WTC11 (cell line): Measurements from ENCODE around the gene UMAD1. TPM values are rescaled to one million over a fixed set of nuclear protein-coding genes. Genes with fewer than 3 reads are reported as not detected.

ENCODE experiments used
- ATAC-seq: fragments of 200-7000 bp; cut with Tn5 transposase; 2 replicates; pipeline ENCODE4 v1.10.0; 2021; ENCODE audit warnings: mild to moderate bottlenecking, moderate library complexity
- CTCF ChIA-PET: fragments of 300-600 bp; sonication (Branson Sonifier 250); formaldehyde crosslinking; loops from one replicate; lab custom pipeline; 2021; ENCODE audit warnings: antibody characterized with exemption; lab: Charles Lee
- POLR2A ChIA-PET: fragments of 350-600 bp; sonication (Branson Sonifier 250); formaldehyde crosslinking; loops from one replicate; lab custom pipeline; 2021; ENCODE audit warnings: antibody characterized with exemption; lab: Charles Lee
- DNase-seq: peaks from one replicate; pipeline ENCODE4 v3.0.0; 2021; ENCODE audit warnings: low spot score
- H3K27ac Mint-ChIP-seq: 2 replicates; pipeline ENCODE4 v1.8.0; 2021; ENCODE audit warnings: mixed read lengths
- H3K27me3 Mint-ChIP-seq: 2 replicates; pipeline ENCODE4 v1.8.0; 2021; ENCODE audit warnings: low read depth, mild to moderate bottlenecking, moderate library complexity, mixed read lengths
- H3K36me3 Mint-ChIP-seq: 2 replicates; pipeline ENCODE4 v1.8.0; 2021; ENCODE audit warnings: mixed read lengths
- H3K4me1 Mint-ChIP-seq: 2 replicates; pipeline ENCODE4 v1.8.0; 2022; ENCODE audit warnings: mixed read lengths
- H3K4me3 Mint-ChIP-seq: 2 replicates; pipeline ENCODE4 v1.8.0; 2021; ENCODE audit warnings: mild to moderate bottlenecking, moderate library complexity, mixed read lengths
- H3K9me3 Mint-ChIP-seq: 2 replicates; pipeline ENCODE4 v1.8.0; 2021; ENCODE audit warnings: mixed read lengths
- IRF2 ChIP-seq: sonication (generic); formaldehyde crosslinking; IDR thresholded peaks from 2 replicates; pipeline ENCODE4 v1.8.0; 2022; ENCODE audit warnings: low read depth, missing genetic modification reagents, borderline replicate concordance
- JUN ChIP-seq: sonication (generic); formaldehyde crosslinking; IDR thresholded peaks from 2 replicates; pipeline ENCODE4 v1.8.0; 2023; ENCODE audit warnings: mild to moderate bottlenecking, missing genetic modification reagents
- NFYB ChIP-seq: sonication (generic); formaldehyde crosslinking; conservative IDR thresholded peaks from 2 replicates; pipeline ENCODE4 v1.8.0; 2022; ENCODE audit warnings: low read depth, missing genetic modification reagents
- NR1H2 ChIP-seq: sonication (generic); formaldehyde crosslinking; IDR thresholded peaks from 2 replicates; pipeline ENCODE4 v1.9.0; 2021; ENCODE audit warnings: mild to moderate bottlenecking, moderate library complexity, missing genetic modification reagents
- OVOL2 ChIP-seq: fragments of 250-450 bp; sonication (Bioruptor Pico); IDR thresholded peaks from 2 replicates; pipeline ENCODE4 v1.9.0; 2021; ENCODE audit warnings: mild to moderate bottlenecking, borderline replicate concordance
- SP1 ChIP-seq: sonication (generic); formaldehyde crosslinking; conservative IDR thresholded peaks from 2 replicates; pipeline ENCODE4 v1.8.1; 2022; ENCODE audit warnings: missing genetic modification reagents
- ZNF121 ChIP-seq: sonication (generic); formaldehyde crosslinking; IDR thresholded peaks from 2 replicates; pipeline ENCODE4 v1.8.0; 2023; ENCODE audit warnings: missing genetic modification reagents
- ZNF138 ChIP-seq: sonication (generic); formaldehyde crosslinking; conservative IDR thresholded peaks from 2 replicates; pipeline ENCODE4 v1.8.1; 2022; ENCODE audit warnings: mild to moderate bottlenecking, moderate library complexity, missing genetic modification reagents
- total RNA-seq: library from RNA; stranded (reverse); gene quantifications from 3 replicates; pipeline ENCODE4 v1.2.3, GENCODE V29; 2021
- TF ChIP-seq, protein P1 (sequence below): sonication (generic); formaldehyde crosslinking; IDR thresholded peaks from 2 replicates; pipeline ENCODE4 v1.8.0; 2022; ENCODE audit warnings: mild to moderate bottlenecking, missing genetic modification reagents
- TF ChIP-seq, protein P2 (sequence below): sonication (generic); formaldehyde crosslinking; IDR thresholded peaks from 2 replicates; pipeline ENCODE4 v1.8.1; 2023; ENCODE audit warnings: mild to moderate bottlenecking, missing genetic modification reagents, borderline replicate concordance
- TF ChIP-seq, protein P3 (sequence below): sonication (generic); formaldehyde crosslinking; conservative IDR thresholded peaks from 2 replicates; pipeline ENCODE4 v1.8.1; 2023; ENCODE audit warnings: mild to moderate bottlenecking, low read depth, missing genetic modification reagents, moderate library complexity
- TF ChIP-seq, protein P4 (sequence below): sonication (generic); formaldehyde crosslinking; IDR thresholded peaks from 2 replicates; pipeline ENCODE4 v1.8.0; 2023; ENCODE audit warnings: missing genetic modification reagents, mild to moderate bottlenecking, borderline replicate concordance
- TF ChIP-seq, protein P5 (sequence below): fragments of 250-450 bp; sonication (Bioruptor Pico); conservative IDR thresholded peaks from 2 replicates; pipeline ENCODE4 v1.9.0; 2021; ENCODE audit warnings: mild to moderate bottlenecking

The UMAD1 gene
- total RNA-seq, 1 experiment from 2014 or later: 13.0 TPM

DNA sequence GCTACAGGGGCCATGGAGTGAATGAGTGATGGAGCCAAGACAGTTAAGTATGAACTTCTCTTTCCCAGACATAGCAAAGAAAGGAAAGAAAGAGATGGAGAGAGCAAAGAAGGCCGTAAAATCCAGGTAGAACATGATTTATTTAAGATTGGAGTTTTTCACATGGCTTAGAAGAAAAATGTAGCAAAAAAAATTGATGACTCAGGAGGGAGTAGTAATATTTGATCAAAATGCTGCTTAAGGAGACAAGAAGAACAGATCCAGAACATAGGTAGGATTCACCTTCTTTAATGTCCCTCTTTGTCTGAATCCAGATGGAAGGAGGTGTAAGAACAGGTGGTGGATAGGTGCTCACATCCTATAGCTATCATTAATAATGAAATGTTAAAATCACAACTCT is 277.0 kb downstream of the UMAD1 start:
- ChIA-PET CTCF (no interaction called here), POLR2A (no interaction called here)
- Mint-ChIP-seq H3K27ac (no peak overlapping the region), H3K4me1 (peaks cover 50% of the 10 kb centered on the region), H3K36me3 (no peaks in the 10 kb centered on the region), H3K4me3 (no peak overlapping the region), H3K27me3 (no peaks in the 10 kb centered on the region), H3K9me3 (peaks cover 6% of the 10 kb centered on the region; the same call in 1 of the 2 replicates)
- TF ChIP-seq, protein P1, sequence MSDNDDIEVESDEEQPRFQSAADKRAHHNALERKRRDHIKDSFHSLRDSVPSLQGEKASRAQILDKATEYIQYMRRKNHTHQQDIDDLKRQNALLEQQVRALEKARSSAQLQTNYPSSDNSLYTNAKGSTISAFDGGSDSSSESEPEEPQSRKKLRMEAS (CRISPR knock-in tag): no peak
- TF ChIP-seq OVOL2 (CRISPR knock-in tag) (no peak), ZNF121 (no peak), IRF2 (CRISPR knock-in tag) (no peak), SP1 (no peak), ZNF138 (CRISPR knock-in tag) (no peak), NFYB (no peak), NR1H2 (CRISPR knock-in tag) (no peak), JUN (CRISPR knock-in tag) (no peak)
- TF ChIP-seq, protein P2, sequence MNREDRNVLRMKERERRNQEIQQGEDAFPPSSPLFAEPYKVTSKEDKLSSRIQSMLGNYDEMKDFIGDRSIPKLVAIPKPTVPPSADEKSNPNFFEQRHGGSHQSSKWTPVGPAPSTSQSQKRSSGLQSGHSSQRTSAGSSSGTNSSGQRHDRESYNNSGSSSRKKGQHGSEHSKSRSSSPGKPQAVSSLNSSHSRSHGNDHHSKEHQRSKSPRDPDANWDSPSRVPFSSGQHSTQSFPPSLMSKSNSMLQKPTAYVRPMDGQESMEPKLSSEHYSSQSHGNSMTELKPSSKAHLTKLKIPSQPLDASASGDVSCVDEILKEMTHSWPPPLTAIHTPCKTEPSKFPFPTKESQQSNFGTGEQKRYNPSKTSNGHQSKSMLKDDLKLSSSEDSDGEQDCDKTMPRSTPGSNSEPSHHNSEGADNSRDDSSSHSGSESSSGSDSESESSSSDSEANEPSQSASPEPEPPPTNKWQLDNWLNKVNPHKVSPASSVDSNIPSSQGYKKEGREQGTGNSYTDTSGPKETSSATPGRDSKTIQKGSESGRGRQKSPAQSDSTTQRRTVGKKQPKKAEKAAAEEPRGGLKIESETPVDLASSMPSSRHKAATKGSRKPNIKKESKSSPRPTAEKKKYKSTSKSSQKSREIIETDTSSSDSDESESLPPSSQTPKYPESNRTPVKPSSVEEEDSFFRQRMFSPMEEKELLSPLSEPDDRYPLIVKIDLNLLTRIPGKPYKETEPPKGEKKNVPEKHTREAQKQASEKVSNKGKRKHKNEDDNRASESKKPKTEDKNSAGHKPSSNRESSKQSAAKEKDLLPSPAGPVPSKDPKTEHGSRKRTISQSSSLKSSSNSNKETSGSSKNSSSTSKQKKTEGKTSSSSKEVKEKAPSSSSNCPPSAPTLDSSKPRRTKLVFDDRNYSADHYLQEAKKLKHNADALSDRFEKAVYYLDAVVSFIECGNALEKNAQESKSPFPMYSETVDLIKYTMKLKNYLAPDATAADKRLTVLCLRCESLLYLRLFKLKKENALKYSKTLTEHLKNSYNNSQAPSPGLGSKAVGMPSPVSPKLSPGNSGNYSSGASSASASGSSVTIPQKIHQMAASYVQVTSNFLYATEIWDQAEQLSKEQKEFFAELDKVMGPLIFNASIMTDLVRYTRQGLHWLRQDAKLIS (CRISPR knock-in tag): no peak
- TF ChIP-seq, protein P3, sequence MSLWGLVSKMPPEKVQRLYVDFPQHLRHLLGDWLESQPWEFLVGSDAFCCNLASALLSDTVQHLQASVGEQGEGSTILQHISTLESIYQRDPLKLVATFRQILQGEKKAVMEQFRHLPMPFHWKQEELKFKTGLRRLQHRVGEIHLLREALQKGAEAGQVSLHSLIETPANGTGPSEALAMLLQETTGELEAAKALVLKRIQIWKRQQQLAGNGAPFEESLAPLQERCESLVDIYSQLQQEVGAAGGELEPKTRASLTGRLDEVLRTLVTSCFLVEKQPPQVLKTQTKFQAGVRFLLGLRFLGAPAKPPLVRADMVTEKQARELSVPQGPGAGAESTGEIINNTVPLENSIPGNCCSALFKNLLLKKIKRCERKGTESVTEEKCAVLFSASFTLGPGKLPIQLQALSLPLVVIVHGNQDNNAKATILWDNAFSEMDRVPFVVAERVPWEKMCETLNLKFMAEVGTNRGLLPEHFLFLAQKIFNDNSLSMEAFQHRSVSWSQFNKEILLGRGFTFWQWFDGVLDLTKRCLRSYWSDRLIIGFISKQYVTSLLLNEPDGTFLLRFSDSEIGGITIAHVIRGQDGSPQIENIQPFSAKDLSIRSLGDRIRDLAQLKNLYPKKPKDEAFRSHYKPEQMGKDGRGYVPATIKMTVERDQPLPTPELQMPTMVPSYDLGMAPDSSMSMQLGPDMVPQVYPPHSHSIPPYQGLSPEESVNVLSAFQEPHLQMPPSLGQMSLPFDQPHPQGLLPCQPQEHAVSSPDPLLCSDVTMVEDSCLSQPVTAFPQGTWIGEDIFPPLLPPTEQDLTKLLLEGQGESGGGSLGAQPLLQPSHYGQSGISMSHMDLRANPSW: no peak
- TF ChIP-seq, protein P4, sequence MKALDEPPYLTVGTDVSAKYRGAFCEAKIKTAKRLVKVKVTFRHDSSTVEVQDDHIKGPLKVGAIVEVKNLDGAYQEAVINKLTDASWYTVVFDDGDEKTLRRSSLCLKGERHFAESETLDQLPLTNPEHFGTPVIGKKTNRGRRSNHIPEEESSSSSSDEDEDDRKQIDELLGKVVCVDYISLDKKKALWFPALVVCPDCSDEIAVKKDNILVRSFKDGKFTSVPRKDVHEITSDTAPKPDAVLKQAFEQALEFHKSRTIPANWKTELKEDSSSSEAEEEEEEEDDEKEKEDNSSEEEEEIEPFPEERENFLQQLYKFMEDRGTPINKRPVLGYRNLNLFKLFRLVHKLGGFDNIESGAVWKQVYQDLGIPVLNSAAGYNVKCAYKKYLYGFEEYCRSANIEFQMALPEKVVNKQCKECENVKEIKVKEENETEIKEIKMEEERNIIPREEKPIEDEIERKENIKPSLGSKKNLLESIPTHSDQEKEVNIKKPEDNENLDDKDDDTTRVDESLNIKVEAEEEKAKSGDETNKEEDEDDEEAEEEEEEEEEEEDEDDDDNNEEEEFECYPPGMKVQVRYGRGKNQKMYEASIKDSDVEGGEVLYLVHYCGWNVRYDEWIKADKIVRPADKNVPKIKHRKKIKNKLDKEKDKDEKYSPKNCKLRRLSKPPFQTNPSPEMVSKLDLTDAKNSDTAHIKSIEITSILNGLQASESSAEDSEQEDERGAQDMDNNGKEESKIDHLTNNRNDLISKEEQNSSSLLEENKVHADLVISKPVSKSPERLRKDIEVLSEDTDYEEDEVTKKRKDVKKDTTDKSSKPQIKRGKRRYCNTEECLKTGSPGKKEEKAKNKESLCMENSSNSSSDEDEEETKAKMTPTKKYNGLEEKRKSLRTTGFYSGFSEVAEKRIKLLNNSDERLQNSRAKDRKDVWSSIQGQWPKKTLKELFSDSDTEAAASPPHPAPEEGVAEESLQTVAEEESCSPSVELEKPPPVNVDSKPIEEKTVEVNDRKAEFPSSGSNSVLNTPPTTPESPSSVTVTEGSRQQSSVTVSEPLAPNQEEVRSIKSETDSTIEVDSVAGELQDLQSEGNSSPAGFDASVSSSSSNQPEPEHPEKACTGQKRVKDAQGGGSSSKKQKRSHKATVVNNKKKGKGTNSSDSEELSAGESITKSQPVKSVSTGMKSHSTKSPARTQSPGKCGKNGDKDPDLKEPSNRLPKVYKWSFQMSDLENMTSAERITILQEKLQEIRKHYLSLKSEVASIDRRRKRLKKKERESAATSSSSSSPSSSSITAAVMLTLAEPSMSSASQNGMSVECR (CRISPR knock-in tag): no peak
- TF ChIP-seq, protein P5, sequence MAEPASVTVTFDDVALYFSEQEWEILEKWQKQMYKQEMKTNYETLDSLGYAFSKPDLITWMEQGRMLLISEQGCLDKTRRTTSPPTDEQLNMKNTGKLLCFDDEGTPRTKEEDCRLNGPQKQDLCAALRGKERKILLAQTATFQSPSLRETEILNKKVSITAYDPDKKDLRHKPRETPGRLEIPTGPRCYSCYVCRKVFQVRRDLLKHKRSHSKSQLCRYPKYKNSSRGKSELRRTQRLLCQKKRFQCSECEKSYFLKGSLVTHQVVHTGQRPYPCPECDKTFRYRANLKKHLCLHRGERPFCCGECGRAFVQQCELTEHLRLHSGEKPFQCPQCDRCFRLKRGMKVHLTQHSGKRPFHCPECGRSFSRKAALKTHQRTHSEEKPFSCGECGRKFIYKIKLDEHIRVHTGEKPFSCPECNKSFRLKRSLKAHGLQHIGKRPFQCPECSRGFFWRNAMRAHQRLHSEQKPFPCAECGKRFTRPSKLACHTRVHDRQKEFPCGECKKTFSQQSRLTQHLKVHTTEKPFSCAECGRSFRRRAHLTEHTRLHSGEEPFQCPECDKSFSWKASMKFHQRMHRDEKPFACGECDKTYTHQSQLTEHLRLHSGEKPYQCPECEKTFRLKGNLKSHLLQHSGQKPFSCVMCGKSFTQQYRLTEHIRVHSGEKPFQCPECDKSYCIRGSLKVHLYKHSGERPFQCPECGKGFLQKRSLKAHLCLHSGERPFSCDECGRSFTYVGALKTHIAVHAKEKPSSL (CRISPR knock-in tag): no peak
- ATAC-seq (no peak), DNase-seq (no peak)
